Measurements from ENCODE around the gene DUSP21. TPM values are rescaled to one million over a fixed set of nuclear protein-coding genes. Genes with fewer than 3 reads are reported as not detected.

Gene DUSP21
- polyA plus RNA-seq, 1 of the 3 experiments (the other 2 are of a cell fraction), result not detected

- Histone ChIP-seq H2AFZ (ENCODE audit: low read depth) (no peak overlapping the region), H3K9ac (no peak overlapping the region), H4K20me1 (ENCODE audit: insufficient read depth) (peaks cover 60% of the 10 kb centered on the region), H3K4me2 (no peak overlapping the region), H3K27ac (ENCODE audit: low read depth in 2 of 2, low read length in 1 of 2) (no peak overlapping the region), H3K9me2 (no peaks in the 10 kb centered on the region), H3K9me3 (no peaks in the 10 kb centered on the region), H3F3A (replicated peaks; ENCODE audit: insufficient read depth) (peaks cover 10% of the 10 kb centered on the region), H3K79me2 (ENCODE audit: insufficient read depth) (peaks cover 100% of the 10 kb centered on the region), H3K4me3 (ENCODE audit: low read depth in 2 of 2, low read length in 1 of 2) (no peak overlapping the region), H3K4me1 (ENCODE audit: control insufficient read depth in 1 of 2, insufficient read depth in 2 of 2, low read depth in 1 of 2, low read length in 1 of 2) (peaks cover 0 to 4% of the 10 kb centered on the region in 2 experiments; a peak in 2 of 4 replicates), H3K27me3 (ENCODE audit: insufficient read depth) (no peaks in the 10 kb centered on the region), H3K36me3 (replicated peaks in 1 of 2; ENCODE audit: control insufficient read depth in 1 of 2, insufficient read depth in 2 of 2, low read length in 1 of 2) (peaks cover 3 to 4% of the 10 kb centered on the region in 2 experiments)
- ChIA-PET CTCF (interaction anchor here (1.0 kb wide), 1 partner anchor 192 kb away, joined by 3 read pairs; no protein-coding TSS in a partner anchor), POLR2A (no interaction called here)
- DNase-seq, result no peak
- no peak for TF ChIP-seq MXI1 (IDR thresholded peaks at IDR 0.05; ENCODE audit: low read depth, low read length)
- no peak for TF ChIP-seq JUND (IDR thresholded peaks at IDR 0.05)
- TF ChIP-seq ELF1 (IDR thresholded peaks at IDR 0.05), result no peak
- no peak for TF ChIP-seq ZBTB33 (IDR thresholded peaks at IDR 0.05; ENCODE audit: borderline replicate concordance, low read depth)
- TF ChIP-seq FOXJ3 (CRISPR knock-in tag; IDR thresholded peaks at IDR 0.05), result no peak
- TF ChIP-seq CTCF (IDR thresholded peaks at IDR 0.05), result no peak
- TF ChIP-seq USF2 (IDR thresholded peaks at IDR 0.05; ENCODE audit: borderline replicate concordance, low read depth, low read length), result no peak
- TF ChIP-seq SMC3 (IDR thresholded peaks at IDR 0.05; ENCODE audit: low read depth, low read length), result no peak
- TF ChIP-seq TAF1 (IDR thresholded peaks at IDR 0.05; ENCODE audit: borderline replicate concordance, low read depth, low read length), result no peak
- no peak for TF ChIP-seq TCF12 (IDR thresholded peaks at IDR 0.05)
- no peak for TF ChIP-seq IRF3 (IDR thresholded peaks at IDR 0.05; ENCODE audit: low read depth, low read length)
- no peak for TF ChIP-seq RCOR1 (IDR thresholded peaks at IDR 0.05; ENCODE audit: low read length)
- TF ChIP-seq SIN3A (IDR thresholded peaks at IDR 0.05; ENCODE audit: borderline replicate concordance, low read depth, low read length), result no peak
- no peak for TF ChIP-seq YY1 (IDR thresholded peaks at IDR 0.05; ENCODE audit: low read depth)
- 98% methylated on average over 8 of the region's 8 CpGs for WGBS (ENCODE audit: low lambda C conversion rate)
Measured at GRCh38 chrX:44878780-44879179, 35.0 kb downstream of the DUSP21 start.

Measured in SK-N-SH (cell line).